ENCODE measurements around the gene ERCC3.

The ERCC3 gene

GRCh38 chr2:127235082-127235702, 58.8 kb downstream of the ERCC3 start:
- Histone ChIP-seq H3K36me3 (ENCODE audit: insufficient read depth, low read length) (no peaks in the 10 kb centered on the region), H3K79me2 (ENCODE audit: insufficient read depth, low read length) (no peaks in the 10 kb centered on the region), H4K20me1 (ENCODE audit: insufficient read depth, low read length) (no peaks in the 10 kb centered on the region), H3F3A (ENCODE audit: insufficient read depth, low read length) (no peaks in the 10 kb centered on the region), H3K9me3 (ENCODE audit: low read length) (no peaks in the 10 kb centered on the region), H2AFZ (ENCODE audit: low read length) (no peak overlapping the region), H3K4me1 (ENCODE audit: insufficient read depth, low read length, severe bottlenecking) (no peaks in the 10 kb centered on the region), H3K4me2 (ENCODE audit: low read length) (no peak overlapping the region), H3K9me2 (ENCODE audit: low read depth, low read length) (no peaks in the 10 kb centered on the region), H3K27me3 (ENCODE audit: insufficient read depth, low read length) (no peaks in the 10 kb centered on the region), H3K27ac (ENCODE audit: low read depth, low read length, poor library complexity, severe bottlenecking) (no peak overlapping the region), H3K4me3 (ENCODE audit: low read depth, low read length, poor library complexity, severe bottlenecking) (no peak overlapping the region), H3K9ac (ENCODE audit: low read length) (no peak overlapping the region)
- no peak for TF ChIP-seq EZH2 (IDR thresholded peaks at IDR 0.05; ENCODE audit: borderline replicate concordance, low read length)
- TF ChIP-seq, protein P1, sequence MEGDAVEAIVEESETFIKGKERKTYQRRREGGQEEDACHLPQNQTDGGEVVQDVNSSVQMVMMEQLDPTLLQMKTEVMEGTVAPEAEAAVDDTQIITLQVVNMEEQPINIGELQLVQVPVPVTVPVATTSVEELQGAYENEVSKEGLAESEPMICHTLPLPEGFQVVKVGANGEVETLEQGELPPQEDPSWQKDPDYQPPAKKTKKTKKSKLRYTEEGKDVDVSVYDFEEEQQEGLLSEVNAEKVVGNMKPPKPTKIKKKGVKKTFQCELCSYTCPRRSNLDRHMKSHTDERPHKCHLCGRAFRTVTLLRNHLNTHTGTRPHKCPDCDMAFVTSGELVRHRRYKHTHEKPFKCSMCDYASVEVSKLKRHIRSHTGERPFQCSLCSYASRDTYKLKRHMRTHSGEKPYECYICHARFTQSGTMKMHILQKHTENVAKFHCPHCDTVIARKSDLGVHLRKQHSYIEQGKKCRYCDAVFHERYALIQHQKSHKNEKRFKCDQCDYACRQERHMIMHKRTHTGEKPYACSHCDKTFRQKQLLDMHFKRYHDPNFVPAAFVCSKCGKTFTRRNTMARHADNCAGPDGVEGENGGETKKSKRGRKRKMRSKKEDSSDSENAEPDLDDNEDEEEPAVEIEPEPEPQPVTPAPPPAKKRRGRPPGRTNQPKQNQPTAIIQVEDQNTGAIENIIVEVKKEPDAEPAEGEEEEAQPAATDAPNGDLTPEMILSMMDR (IDR thresholded peaks at IDR 0.05; ENCODE audit: low read length) = no peak

DNA sequence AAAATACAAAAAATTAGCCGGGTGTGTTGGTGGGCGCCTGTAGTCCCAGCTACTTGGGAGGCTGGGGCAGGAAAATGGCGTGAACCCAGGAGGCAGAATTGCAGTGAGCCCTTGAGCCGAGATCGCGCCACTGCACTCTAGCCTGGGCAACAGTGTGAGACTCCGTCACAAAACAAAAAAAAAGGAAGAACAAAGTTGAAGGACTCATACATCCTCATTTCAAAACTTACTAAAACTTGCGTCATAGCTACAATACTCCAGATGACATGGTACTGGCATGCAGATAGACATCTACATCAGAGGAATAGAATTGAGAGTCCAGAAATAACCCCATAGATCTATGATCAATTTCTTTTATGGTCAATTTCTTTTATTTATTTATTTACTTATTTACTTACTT, 60.2 kb downstream of the ERCC3 start:
- H3K9me2 ChIP-seq (ENCODE audit: low read depth, low read length) = no peaks in the 10 kb centered on the region
- H3K79me2 ChIP-seq (ENCODE audit: insufficient read depth, low read length) = no peaks in the 10 kb centered on the region
- no peaks in the 10 kb centered on the region for H3F3A ChIP-seq (ENCODE audit: insufficient read depth, low read length)

DNA sequence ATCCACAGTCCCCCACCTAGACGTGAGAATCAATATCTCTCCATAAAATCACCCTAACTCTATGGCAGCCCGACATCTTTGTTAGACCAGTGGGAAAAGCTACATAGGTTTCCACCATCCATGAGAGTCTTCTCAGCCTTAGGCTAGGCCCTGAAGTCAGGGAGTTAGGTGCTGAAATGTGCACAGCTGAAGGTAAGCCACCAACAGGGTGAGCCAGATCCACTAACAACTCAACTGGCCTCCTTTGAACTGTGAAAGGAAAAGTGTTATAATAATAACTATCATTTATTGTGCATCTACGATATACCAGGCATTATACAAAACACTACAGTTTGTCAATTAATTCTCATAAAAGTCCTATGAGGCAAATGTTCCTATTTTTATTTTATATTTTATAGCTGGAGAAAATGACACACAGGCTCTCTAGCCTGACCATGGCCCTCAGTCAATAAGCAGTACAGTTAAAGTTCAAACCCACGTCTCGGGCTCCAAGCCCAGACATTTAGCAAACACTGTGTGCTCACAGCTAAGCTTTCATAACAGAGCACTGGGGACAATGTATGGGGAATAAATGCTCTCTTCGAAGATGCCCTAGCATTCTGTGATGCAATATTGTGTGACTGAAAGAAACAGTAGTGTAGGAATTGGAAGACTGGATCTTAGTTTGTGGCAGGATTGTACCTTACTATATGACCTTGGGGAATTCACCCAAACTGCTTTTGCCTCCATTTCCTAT, 62.6 kb downstream of the ERCC3 start:
- no peak overlapping the region for H3K4me3 ChIP-seq (ENCODE audit: low read depth, low read length, poor library complexity, severe bottlenecking)
- no peaks in the 10 kb centered on the region for H3K9me2 ChIP-seq (ENCODE audit: low read depth, low read length)
- H3K4me1 ChIP-seq (ENCODE audit: insufficient read depth, low read length, severe bottlenecking) = no peaks in the 10 kb centered on the region
- H3K4me2 ChIP-seq (ENCODE audit: low read length) = no peak overlapping the region
- no peaks in the 10 kb centered on the region for H3K27me3 ChIP-seq (ENCODE audit: insufficient read depth, low read length)
- TF ChIP-seq, protein P1 (IDR thresholded peaks at IDR 0.05; ENCODE audit: low read length) = no peak
- TF ChIP-seq EZH2 (IDR thresholded peaks at IDR 0.05; ENCODE audit: borderline replicate concordance, low read length) = no peak
- H3K9ac ChIP-seq (ENCODE audit: low read length) = no peak overlapping the region
- no peaks in the 10 kb centered on the region for H4K20me1 ChIP-seq (ENCODE audit: insufficient read depth, low read length)
- H2AFZ ChIP-seq (ENCODE audit: low read length) = no peak overlapping the region
- no peaks in the 10 kb centered on the region for H3K36me3 ChIP-seq (ENCODE audit: insufficient read depth, low read length)
- no peaks in the 10 kb centered on the region for H3F3A ChIP-seq (ENCODE audit: insufficient read depth, low read length)
- H3K79me2 ChIP-seq (ENCODE audit: insufficient read depth, low read length) = no peaks in the 10 kb centered on the region
- H3K9me3 ChIP-seq (ENCODE audit: low read length) = no peaks in the 10 kb centered on the region; the same call in 1 of the 2 replicates
- H3K27ac ChIP-seq (ENCODE audit: low read depth, low read length, poor library complexity, severe bottlenecking) = no peak overlapping the region

More for the DNA sequence above, 60.2 kb downstream of the ERCC3 start:
- H3K4me3 ChIP-seq (ENCODE audit: low read depth, low read length, poor library complexity, severe bottlenecking) = no peak overlapping the region
- H3K36me3 ChIP-seq (ENCODE audit: insufficient read depth, low read length) = no peaks in the 10 kb centered on the region
- no peaks in the 10 kb centered on the region for H3K4me1 ChIP-seq (ENCODE audit: insufficient read depth, low read length, severe bottlenecking)
- no peaks in the 10 kb centered on the region for H3K27me3 ChIP-seq (ENCODE audit: insufficient read depth, low read length)
- H3K27ac ChIP-seq (ENCODE audit: low read depth, low read length, poor library complexity, severe bottlenecking) = no peak overlapping the region
- H2AFZ ChIP-seq (ENCODE audit: low read length) = no peak overlapping the region
- no peaks in the 10 kb centered on the region for H3K9me3 ChIP-seq (ENCODE audit: low read length)
- H3K9ac ChIP-seq (ENCODE audit: low read length) = no peak overlapping the region
- H4K20me1 ChIP-seq (ENCODE audit: insufficient read depth, low read length) = no peaks in the 10 kb centered on the region
- H3K4me2 ChIP-seq (ENCODE audit: low read length) = no peak overlapping the region
- TF ChIP-seq EZH2 (IDR thresholded peaks at IDR 0.05; ENCODE audit: borderline replicate concordance, low read length) = no peak
- TF ChIP-seq, protein P1 (IDR thresholded peaks at IDR 0.05; ENCODE audit: low read length) = no peak
